Astrocyte (in vitro differentiated cells and primary cell): ENCODE results near the gene CHCHD4.

Source experiments
- CTCF ChIP-seq: IDR thresholded peaks from 2 replicates; pipeline ENCODE4 v1.5.1; 2011; ENCODE audit warnings: low read depth, mild to moderate bottlenecking, inconsistent platforms, low read length, moderate library complexity; ENCODE audit not compliant: insufficient read depth
- EZH2 ChIP-seq: IDR thresholded peaks from 2 replicates; pipeline ENCODE4 v1.6.1; 2012; ENCODE audit warnings: mild to moderate bottlenecking, low read length, inconsistent platforms; ENCODE audit not compliant: insufficient read depth

DNA sequence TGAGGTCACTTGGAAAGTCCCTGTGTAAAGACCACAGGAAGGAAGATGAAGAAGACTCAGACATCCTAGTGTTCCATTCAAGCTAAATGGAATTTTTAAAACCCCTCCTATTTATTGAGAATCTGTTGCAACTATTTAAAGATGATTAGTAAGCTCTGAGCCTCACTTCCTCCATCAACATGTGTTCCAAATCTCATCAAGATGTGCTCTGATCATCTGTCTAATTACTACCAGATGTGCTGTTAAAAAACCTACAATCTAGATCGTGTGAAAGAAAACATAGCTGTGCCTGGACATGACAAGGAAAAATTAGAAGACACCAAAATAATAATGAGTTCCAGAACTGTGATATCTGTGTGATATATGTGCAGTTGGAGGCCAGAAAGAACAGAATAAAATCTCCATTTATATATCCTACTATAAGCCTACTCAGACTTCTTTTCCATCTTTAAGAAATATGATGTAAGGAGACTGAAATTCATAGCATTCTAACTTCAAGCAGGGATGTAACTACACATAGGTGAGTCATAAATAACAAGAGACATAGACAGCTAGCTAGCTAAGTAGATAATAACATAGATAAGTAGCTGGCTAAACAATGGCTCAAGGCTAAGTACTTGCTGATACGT is 46.0 kb upstream of the CHCHD4 start:
- TF ChIP-seq CTCF (no peak), EZH2 (no peak)
